C4-2B (cell line): ENCODE measurements around the gene CCDC87.

Experiments
- CTCF ChIP-seq: fragments of 450-650 bp; conservative IDR thresholded peaks from 2 replicates; pipeline ENCODE4 v1.5.1; 2017; ENCODE audit warnings: mild to moderate bottlenecking
- ZFX ChIP-seq: fragments of 450-650 bp; IDR thresholded peaks from 2 replicates; pipeline ENCODE4 v1.6.1; 2017

GRCh38 chr11:66586136-66586535 lies 6.7 kb downstream of the CCDC87 start:
- TF ChIP-seq CTCF = no peak
- no peak for TF ChIP-seq ZFX
